Small intestine (tissue), 7 donors: Measurements from ENCODE around the gene RIC8B. TPM values are rescaled to one million over a fixed set of nuclear protein-coding genes. Genes with fewer than 3 reads are reported as not detected.
A peak's percentile ranks its signal among the peaks of the same experiment; 100 is the strongest.

ENCODE experiments used
- DNase-seq, 2 donors: peaks; one replicate each; pipeline versions ENCODE4 v3.0.0 to v3.0.0-alpha.2; 2013
- FAIRE-seq: peaks from 2 replicates; lab custom pipeline; 2012; peaks lifted over from hg19 to GRCh38; lab: Jason Lieb, UNC
- H3K27ac ChIP-seq, 3 donors: one replicate each; pipeline ENCODE4 v1.5.1; 2013; ENCODE audit warnings: low read length in 2 of 3, mild to moderate bottlenecking in 2 of 3, control low read depth in 1 of 3, inconsistent platforms in 1 of 3, low read depth in 1 of 3, moderate library complexity in 1 of 3
- H3K27me3 ChIP-seq, 3 donors: one replicate each; pipeline ENCODE4 v1.6.1; 2013; ENCODE audit warnings: low read length in 3 of 3, inconsistent platforms in 1 of 3; ENCODE audit not compliant: control insufficient read depth in 3 of 3, insufficient read depth in 3 of 3
- H3K36me3 ChIP-seq, 3 donors: one replicate each; pipeline ENCODE4 v1.6.1; 2013; ENCODE audit warnings: low read length in 3 of 3, inconsistent platforms in 1 of 3, low read depth in 1 of 3, mild to moderate bottlenecking in 1 of 3, moderate library complexity in 1 of 3; ENCODE audit not compliant: control insufficient read depth in 3 of 3, insufficient read depth in 2 of 3
- H3K4me1 ChIP-seq, 3 donors: one replicate each; pipeline ENCODE4 v1.6.1; 2013; ENCODE audit warnings: low read length in 2 of 3, inconsistent platforms in 1 of 3, low read depth in 1 of 3, mild to moderate bottlenecking in 1 of 3, moderate library complexity in 1 of 3; ENCODE audit not compliant: control insufficient read depth in 3 of 3, insufficient read depth in 2 of 3
- H3K4me3 ChIP-seq, 3 donors: one replicate each; pipeline ENCODE4 v1.5.1; 2013; ENCODE audit warnings: low read length in 3 of 3, control low read depth in 1 of 3, inconsistent platforms in 1 of 3, low read depth in 1 of 3, mild to moderate bottlenecking in 1 of 3, moderate library complexity in 1 of 3
- H3K9me3 ChIP-seq, 2 donors: one replicate each; pipeline ENCODE4 v1.6.1; 2013; ENCODE audit warnings: low read depth in 1 of 2, low read length in 1 of 2; ENCODE audit not compliant: control insufficient read depth in 2 of 2, insufficient read depth in 1 of 2
- WGBS, 3 donors: extraction: QIAGEN DNeasy Blood & Tissue Kit; methylation state at CpG; one replicate each; pipeline ENCODE4 v1.1.7; 2013; 5-methylcytosine and 5-hydroxymethylcytosine counted together
- polyA plus RNA-seq, 4 donors: library from polyadenylated mRNA; stranded (reverse) in 3 of 4; unstranded in 1 of 4; fragments of 200-250 nt in 3 of 4; fragments of 120-200 nt in 1 of 4; gene quantifications; one replicate each; pipeline versions ENCODE4 v1.2.1 to v1.2.3, GENCODE V29; 2013
- donor health status: healthy with polysubstance abuse.
- donor health status: control.
- donor health status: control.
- donor health status: Bipolar disorder and iron deficiency.
- donor health status: healthy.

The RIC8B gene
- polyA plus RNA-seq, 4 donors, result 3.0 to 11.7 (median 5.4) TPM

- no peaks in the 10 kb centered on the region for H3K9me3 ChIP-seq
- no peaks in the 10 kb centered on the region for H3K36me3 ChIP-seq
- H3K4me1 ChIP-seq, result peaks cover 0 to 4% (median 0%) of the 10 kb centered on the region in 3 donors
- DNase-seq (peak in 1 of 2 donors; percentile 76), FAIRE-seq (no peak)
- 30 to 63% (median 31%) methylated on average over 4 of the region's 4 CpGs for WGBS, 3 donors
- H3K27ac ChIP-seq, result peak overlapping the region in 1 of 3 donors; percentile 52
- no peak overlapping the region for H3K4me3 ChIP-seq
- peaks cover 0 to 7% (median 0%) of the 10 kb centered on the region in 3 donors for H3K27me3 ChIP-seq
Observed at GRCh38 chr12:106739318-106739717, 35.2 kb upstream of the RIC8B start.

GRCh38 chr12:106739815-106740530, 34.5 kb upstream of the RIC8B start:
- FAIRE-seq, result no peak
- H3K27ac ChIP-seq, result peak overlapping the region in 1 of 3 donors; percentile 52

GRCh38 chr12:106740818-106741217, 33.7 kb upstream of the RIC8B start:
- DNase-seq (no peak), FAIRE-seq (no peak)
- Histone ChIP-seq H3K4me1 (peaks cover 0 to 4% (median 0%) of the 10 kb centered on the region in 3 donors), H3K27me3 (peaks cover 0 to 7% (median 0%) of the 10 kb centered on the region in 3 donors), H3K27ac (no peak overlapping the region), H3K9me3 (no peaks in the 10 kb centered on the region), H3K4me3 (no peak overlapping the region), H3K36me3 (no peaks in the 10 kb centered on the region)
- 70 to 89% (median 88%) methylated on average over 5 of the region's 5 CpGs for WGBS, 3 donors

More at GRCh38 chr12:106739815-106740530, 34.5 kb upstream of the RIC8B start:
- H3K27me3 ChIP-seq, result peaks cover 0 to 7% (median 0%) of the 10 kb centered on the region in 3 donors
- H3K4me3 ChIP-seq, result no peak overlapping the region
- H3K4me1 ChIP-seq, result peaks cover 0 to 4% (median 0%) of the 10 kb centered on the region in 3 donors
- peak in 1 of 2 donors; percentile 34 for DNase-seq
- WGBS, 3 donors, result 42 to 55% (median 52%) methylated on average over 10 of the region's 10 CpGs
- H3K9me3 ChIP-seq, result no peaks in the 10 kb centered on the region
- H3K36me3 ChIP-seq, result no peaks in the 10 kb centered on the region

- Histone ChIP-seq H3K27me3 (peaks cover 0 to 7% (median 0%) of the 10 kb centered on the region in 3 donors), H3K36me3 (no peaks in the 10 kb centered on the region), H3K4me1 (peaks cover 0 to 4% (median 0%) of the 10 kb centered on the region in 3 donors), H3K27ac (no peak overlapping the region), H3K9me3 (no peaks in the 10 kb centered on the region), H3K4me3 (no peak overlapping the region)
- 88 to 94% (median 90%) methylated on average over 2 of the region's 2 CpGs for WGBS, 3 donors
- DNase-seq, result no peak
- no peak for FAIRE-seq
Observed at GRCh38 chr12:106741247-106741646, 33.2 kb upstream of the RIC8B start.

GRCh38 chr12:106743270-106743988, 31.1 kb upstream of the RIC8B start:
- no peak for DNase-seq
- no peak overlapping the region for H3K27ac ChIP-seq
- FAIRE-seq, result no peak
- WGBS, 3 donors, result 65 to 71% (median 71%) methylated on average over 8 of the region's 8 CpGs
- H3K27me3 ChIP-seq, result peaks cover 0 to 7% (median 0%) of the 10 kb centered on the region in 3 donors
- H3K36me3 ChIP-seq, result no peaks in the 10 kb centered on the region
- no peak overlapping the region for H3K4me3 ChIP-seq
- no peaks in the 10 kb centered on the region for H3K9me3 ChIP-seq
- peaks cover 0 to 4% (median 0%) of the 10 kb centered on the region in 3 donors for H3K4me1 ChIP-seq

- H3K27ac ChIP-seq, result no peak overlapping the region
- no peaks in the 10 kb centered on the region for H3K9me3 ChIP-seq
- H3K4me3 ChIP-seq, result no peak overlapping the region
- H3K4me1 ChIP-seq, result peaks cover 0 to 2% (median 0%) of the 10 kb centered on the region in 3 donors
- peaks cover 0 to 7% (median 0%) of the 10 kb centered on the region in 3 donors for H3K27me3 ChIP-seq
- H3K36me3 ChIP-seq, result no peaks in the 10 kb centered on the region
- WGBS, 3 donors, result 52 to 79% (median 64%) methylated on average over 6 of the region's 6 CpGs
- FAIRE-seq (no peak), DNase-seq (no peak)
Observed at GRCh38 chr12:106744600-106744999, 29.9 kb upstream of the RIC8B start.

GRCh38 chr12:106745181-106745745, 29.2 kb upstream of the RIC8B start:
- 78 to 87% (median 85%) methylated on average over 4 of the region's 4 CpGs for WGBS, 3 donors
- Histone ChIP-seq H3K27me3 (peaks cover 0 to 7% (median 0%) of the 10 kb centered on the region in 3 donors), H3K4me1 (no peaks in the 10 kb centered on the region), H3K36me3 (no peaks in the 10 kb centered on the region), H3K9me3 (no peaks in the 10 kb centered on the region), H3K27ac (no peak overlapping the region), H3K4me3 (no peak overlapping the region)
- no peak for FAIRE-seq
- DNase-seq, result no peak

- H3K4me3 ChIP-seq, result no peak overlapping the region
- 77 to 90% (median 80%) methylated on average over 3 of the region's 3 CpGs for WGBS, 3 donors
- H3K27ac ChIP-seq, result no peak overlapping the region
- no peak for DNase-seq
- no peaks in the 10 kb centered on the region for H3K4me1 ChIP-seq
- peaks cover 0 to 6% of the 10 kb centered on the region in 2 donors for H3K9me3 ChIP-seq
- H3K27me3 ChIP-seq, result peaks cover 0 to 7% (median 0%) of the 10 kb centered on the region in 3 donors
- FAIRE-seq, result no peak
- no peaks in the 10 kb centered on the region for H3K36me3 ChIP-seq
Observed at GRCh38 chr12:106747973-106748436, 26.5 kb upstream of the RIC8B start.
